ENCODE results near the gene AUTS2. TPM values are rescaled to one million over a fixed set of nuclear protein-coding genes. Genes with fewer than 3 reads are reported as not detected.

The AUTS2 gene
- total RNA-seq, 1 donor from 2014 or later, result 56.0 TPM

- DNase-seq, result no peak
- no peak for ATAC-seq
- no peaks in the 10 kb centered on the region for H3K27me3 ChIP-seq
- TF ChIP-seq CTCF (IDR thresholded peaks at IDR 0.05), result no peak
- H3K27ac ChIP-seq, result no peak overlapping the region
- no peak overlapping the region for H3K4me3 ChIP-seq
- H3K9me3 ChIP-seq, result no peaks in the 10 kb centered on the region
- intact Hi-C loops (cut with DNase I), result no loop called here
- no peaks in the 10 kb centered on the region for H3K36me3 ChIP-seq
- no peaks in the 10 kb centered on the region for H3K4me1 ChIP-seq
Measured at GRCh38 chr7:70502117-70502863, 904.0 kb downstream of the AUTS2 start.

GRCh38 chr7:70504254-70504653, 906.0 kb downstream of the AUTS2 start:
- no peaks in the 10 kb centered on the region for H3K9me3 ChIP-seq
- no peaks in the 10 kb centered on the region for H3K27me3 ChIP-seq
- ATAC-seq (no peak), DNase-seq (no peak)
- no peaks in the 10 kb centered on the region for H3K36me3 ChIP-seq
- TF ChIP-seq CTCF (IDR thresholded peaks at IDR 0.05), result no peak
- H3K4me3 ChIP-seq, result no peak overlapping the region
- no peaks in the 10 kb centered on the region for H3K4me1 ChIP-seq
- intact Hi-C loops (cut with DNase I), result no loop called here
- no peak overlapping the region for H3K27ac ChIP-seq

- no peak for TF ChIP-seq CTCF (IDR thresholded peaks at IDR 0.05)
- Histone ChIP-seq H3K9me3 (no peaks in the 10 kb centered on the region), H3K4me3 (no peak overlapping the region), H3K27ac (no peak overlapping the region), H3K36me3 (no peaks in the 10 kb centered on the region), H3K4me1 (no peaks in the 10 kb centered on the region), H3K27me3 (no peaks in the 10 kb centered on the region)
- DNase-seq (no peak), ATAC-seq (no peak)
- intact Hi-C loops (cut with DNase I), result no loop called here
Measured at GRCh38 chr7:70505468-70505867, 907.2 kb downstream of the AUTS2 start.

GRCh38 chr7:70505886-70506285, 907.6 kb downstream of the AUTS2 start:
- Histone ChIP-seq H3K9me3 (no peaks in the 10 kb centered on the region), H3K27ac (no peak overlapping the region), H3K4me1 (no peaks in the 10 kb centered on the region), H3K36me3 (no peaks in the 10 kb centered on the region), H3K4me3 (no peak overlapping the region), H3K27me3 (no peaks in the 10 kb centered on the region)
- ATAC-seq (no peak), DNase-seq (no peak)
- intact Hi-C loops (cut with DNase I), result no loop called here
- no peak for TF ChIP-seq CTCF (IDR thresholded peaks at IDR 0.05)

GRCh38 chr7:70506434-70506833, 908.2 kb downstream of the AUTS2 start:
- DNase-seq (no peak), ATAC-seq (no peak)
- Histone ChIP-seq H3K4me1 (no peaks in the 10 kb centered on the region), H3K4me3 (no peak overlapping the region), H3K9me3 (no peaks in the 10 kb centered on the region), H3K27ac (no peak overlapping the region), H3K27me3 (no peaks in the 10 kb centered on the region), H3K36me3 (no peaks in the 10 kb centered on the region)
- TF ChIP-seq CTCF (IDR thresholded peaks at IDR 0.05), result no peak
- intact Hi-C loops (cut with DNase I), result no loop called here

GRCh38 chr7:70512144-70512543, 913.9 kb downstream of the AUTS2 start:
- no peak for DNase-seq
- no peaks in the 10 kb centered on the region for H3K27me3 ChIP-seq
- no peaks in the 10 kb centered on the region for H3K4me1 ChIP-seq
- no peak overlapping the region for H3K4me3 ChIP-seq
- H3K36me3 ChIP-seq, result no peaks in the 10 kb centered on the region
- no peak for TF ChIP-seq CTCF (IDR thresholded peaks at IDR 0.05)
- ATAC-seq, result peak; percentile 62
- H3K27ac ChIP-seq, result no peak overlapping the region
- H3K9me3 ChIP-seq, result no peaks in the 10 kb centered on the region
- intact Hi-C loops (cut with DNase I), result no loop called here
